ENCODE data around the gene PCSK1.

GRCh38 chr5:96402500-96402899 lies 30.5 kb downstream of the PCSK1 start:
- TF ChIP-seq CTCF (IDR thresholded peaks at IDR 0.05; ENCODE audit: extremely low read depth in 1 of 2, insufficient read depth in 1 of 2, low read depth in 1 of 2, low read length in 2 of 2) (no peak), EZH2 (IDR thresholded peaks at IDR 0.05; ENCODE audit: borderline replicate concordance, low read depth, low read length, severe bottlenecking) (no peak), POLR2A (IDR thresholded peaks at IDR 0.05; ENCODE audit: low read depth, low read length) (no peak), POLR2AphosphoS5 (IDR thresholded peaks at IDR 0.05; ENCODE audit: insufficient read depth, low read depth, low read length) (no peak), GATA2 (IDR thresholded peaks at IDR 0.05; ENCODE audit: insufficient read depth, insufficient read length, low read depth, low read length) (no peak)
- TF ChIP-seq, protein P1, sequence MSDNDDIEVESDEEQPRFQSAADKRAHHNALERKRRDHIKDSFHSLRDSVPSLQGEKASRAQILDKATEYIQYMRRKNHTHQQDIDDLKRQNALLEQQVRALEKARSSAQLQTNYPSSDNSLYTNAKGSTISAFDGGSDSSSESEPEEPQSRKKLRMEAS (IDR thresholded peaks at IDR 0.05; ENCODE audit: insufficient read depth, insufficient read length), result no peak
